PC-9 (cell line): ENCODE measurements around the gene PEX26. TPM values are rescaled to one million over a fixed set of nuclear protein-coding genes. Genes with fewer than 3 reads are reported as not detected.
"Not testable (repeated sequence)": the region's sequence is repeated elsewhere in the genome, so short reads cannot be mapped to it uniquely, and the experiment has no call there.

Experiments
- BruUV-seq: library from RNA; stranded (reverse); fragments of 400-500 nt; replicated peaks from 2 replicates; lab custom pipeline; 2021; lab: Mats Ljungman, UMichigan
- CTCF ChIA-PET: fragments of 300-600 bp; sonication (Branson Sonifier 250); formaldehyde crosslinking; loops from one replicate; lab custom pipeline; 2022; ENCODE audit warnings: antibody characterized with exemption; lab: Charles Lee
- POLR2A ChIA-PET: fragments of 300-600 bp; sonication (Branson Sonifier 250); formaldehyde crosslinking; loops from one replicate; lab custom pipeline; 2022; ENCODE audit warnings: antibody characterized with exemption; ENCODE audit not compliant: unreplicated experiment; lab: Charles Lee
- DNase-seq, 2 experiments: peaks; one replicate each; pipeline versions ENCODE4 v3.0.0 to v3.0.0-alpha.2; 2015 to 2022; ENCODE audit warnings: mixed read lengths in 1 of 2
- H2AFZ ChIP-seq: fragments of 200-600 bp; sonication (generic); 2 replicates; pipeline ENCODE4 v1.8.1; 2017; ENCODE audit warnings: antibody characterized with exemption
- H3F3A ChIP-seq: fragments of 200-600 bp; sonication (generic); 2 replicates; pipeline ENCODE4 v1.8.1; 2017; ENCODE audit warnings: antibody characterized with exemption, mild to moderate bottlenecking, low read depth; ENCODE audit not compliant: insufficient read depth
- H3K27ac ChIP-seq: fragments of 200-600 bp; sonication (generic); 2 replicates; pipeline ENCODE4 v1.6.1; 2016; ENCODE audit warnings: mixed run types
- H3K27me3 ChIP-seq: fragments of 200-600 bp; sonication (generic); 2 replicates; pipeline ENCODE4 v1.6.1; 2016; ENCODE audit warnings: low read depth, mixed run types; ENCODE audit not compliant: insufficient read depth
- H3K36me3 ChIP-seq: fragments of 200-600 bp; sonication (generic); 2 replicates; pipeline ENCODE4 v1.6.1; 2016; ENCODE audit warnings: low read depth, mixed run types
- H3K4me1 ChIP-seq: fragments of 200-600 bp; sonication (generic); replicated peaks from 2 replicates; pipeline ENCODE4 v1.6.1; 2016; ENCODE audit warnings: mixed run types; ENCODE audit not compliant: insufficient read depth
- H3K4me2 ChIP-seq: fragments of 200-600 bp; sonication (generic); 2 replicates; pipeline ENCODE4 v1.6.1; 2017; ENCODE audit warnings: mixed run types
- H3K4me3 ChIP-seq: fragments of 200-600 bp; sonication (generic); 2 replicates; pipeline ENCODE4 v1.6.1; 2016; ENCODE audit warnings: mixed run types
- H3K79me2 ChIP-seq: fragments of 200-600 bp; sonication (generic); 2 replicates; pipeline ENCODE4 v1.6.1; 2017; ENCODE audit warnings: low read depth, mixed run types
- H3K9me2 ChIP-seq: fragments of 200-600 bp; sonication (generic); 2 replicates; pipeline ENCODE4 v1.8.1; 2017; ENCODE audit warnings: mild to moderate bottlenecking; ENCODE audit not compliant: insufficient read depth
- H3K9me3 ChIP-seq: fragments of 200-600 bp; sonication (generic); 2 replicates; pipeline ENCODE4 v1.8.1; 2016; ENCODE audit warnings: low read depth; ENCODE audit not compliant: insufficient read depth
- H4K20me1 ChIP-seq: fragments of 200-600 bp; sonication (generic); 2 replicates; pipeline ENCODE4 v1.8.1; 2017; ENCODE audit not compliant: insufficient read depth
- EZH2 ChIP-seq: fragments of 200-600 bp; sonication (generic); IDR thresholded peaks from 2 replicates; pipeline ENCODE4 v1.8.0; 2017; ENCODE audit warnings: antibody characterized with exemption, low read depth
- intact Hi-C: fragments of 100-400 bp; cut with micrococcal nuclease; formaldehyde crosslinking; loops from one replicate; pipeline ENCODE4 v1.10.0; 2022; ENCODE audit not compliant: unreplicated experiment
- total RNA-seq: library from RNA; stranded (reverse); gene quantifications from 2 replicates; pipeline ENCODE4 v1.2.3, GENCODE V29; 2021
- TF ChIP-seq, protein P1 (sequence below): fragments of 200-600 bp; sonication (generic); conservative IDR thresholded peaks from 2 replicates; pipeline ENCODE4 v1.6.1; 2017; ENCODE audit warnings: mixed run types, antibody characterized with exemption, mild to moderate bottlenecking, moderate library complexity

The PEX26 gene
- total RNA-seq, 1 experiment from 2014 or later, result 30.0 TPM

DNA sequence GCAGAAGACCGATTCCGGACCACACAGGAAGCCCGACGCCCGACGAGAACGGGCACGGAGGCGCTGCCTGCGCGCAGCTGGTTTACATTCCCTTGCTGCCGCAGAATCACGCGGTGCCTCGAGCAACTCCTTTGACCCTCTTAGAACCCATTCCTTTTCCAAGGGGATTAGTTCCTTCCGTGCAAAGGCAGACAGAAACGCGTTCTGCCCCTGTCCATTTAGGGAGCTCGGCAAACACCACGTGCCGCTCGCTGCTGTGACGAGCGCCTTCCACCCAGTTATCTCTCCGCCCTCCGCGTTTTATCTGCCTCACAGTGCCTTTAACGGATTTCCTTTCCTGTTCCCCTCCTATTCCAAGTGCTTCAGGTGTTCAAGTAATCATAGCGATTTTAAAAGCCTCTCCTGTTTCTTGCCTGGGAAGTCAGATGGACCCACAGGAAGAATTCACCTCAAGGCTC is 29.3 kb upstream of the PEX26 start:
- Histone ChIP-seq H3K27ac (no peak overlapping the region), H2AFZ (no peak overlapping the region)
- intact Hi-C loops, result no loop called here

DNA sequence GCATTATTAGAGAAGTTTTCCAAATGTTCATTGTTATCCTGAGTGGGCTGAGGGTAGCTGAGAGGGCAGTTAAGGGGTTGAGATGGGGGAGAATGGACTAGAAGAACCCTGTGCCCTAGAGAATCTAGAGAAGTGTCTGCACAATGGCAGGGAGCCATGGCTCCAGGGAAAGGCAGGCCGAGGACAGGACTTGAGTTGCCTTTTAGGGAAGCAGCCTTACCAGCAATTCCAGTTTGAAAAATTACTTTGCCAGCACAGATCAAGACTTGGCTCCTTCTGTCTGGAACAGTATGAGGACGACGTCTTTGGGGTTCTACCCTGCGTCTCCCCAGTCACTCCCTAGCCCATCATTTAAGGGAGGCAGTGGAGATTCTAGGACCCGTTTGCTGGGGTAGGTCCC is 27.7 kb upstream of the PEX26 start:
- TF ChIP-seq EZH2, result no peak
- TF ChIP-seq, protein P1, sequence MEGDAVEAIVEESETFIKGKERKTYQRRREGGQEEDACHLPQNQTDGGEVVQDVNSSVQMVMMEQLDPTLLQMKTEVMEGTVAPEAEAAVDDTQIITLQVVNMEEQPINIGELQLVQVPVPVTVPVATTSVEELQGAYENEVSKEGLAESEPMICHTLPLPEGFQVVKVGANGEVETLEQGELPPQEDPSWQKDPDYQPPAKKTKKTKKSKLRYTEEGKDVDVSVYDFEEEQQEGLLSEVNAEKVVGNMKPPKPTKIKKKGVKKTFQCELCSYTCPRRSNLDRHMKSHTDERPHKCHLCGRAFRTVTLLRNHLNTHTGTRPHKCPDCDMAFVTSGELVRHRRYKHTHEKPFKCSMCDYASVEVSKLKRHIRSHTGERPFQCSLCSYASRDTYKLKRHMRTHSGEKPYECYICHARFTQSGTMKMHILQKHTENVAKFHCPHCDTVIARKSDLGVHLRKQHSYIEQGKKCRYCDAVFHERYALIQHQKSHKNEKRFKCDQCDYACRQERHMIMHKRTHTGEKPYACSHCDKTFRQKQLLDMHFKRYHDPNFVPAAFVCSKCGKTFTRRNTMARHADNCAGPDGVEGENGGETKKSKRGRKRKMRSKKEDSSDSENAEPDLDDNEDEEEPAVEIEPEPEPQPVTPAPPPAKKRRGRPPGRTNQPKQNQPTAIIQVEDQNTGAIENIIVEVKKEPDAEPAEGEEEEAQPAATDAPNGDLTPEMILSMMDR, result no peak
- Histone ChIP-seq H3F3A (no peaks in the 10 kb centered on the region), H3K9me2 (no peaks in the 10 kb centered on the region), H3K27ac (no peak overlapping the region), H3K4me3 (no peak overlapping the region), H3K9me3 (no peaks in the 10 kb centered on the region), H3K36me3 (no peaks in the 10 kb centered on the region), H3K4me2 (no peak overlapping the region), H2AFZ (no peak overlapping the region), H3K4me1 (no peaks in the 10 kb centered on the region), H3K79me2 (no peaks in the 10 kb centered on the region), H3K27me3 (no peaks in the 10 kb centered on the region), H4K20me1 (no peaks in the 10 kb centered on the region)
- BruUV-seq, result no TSS peak
- ChIA-PET POLR2A (no interaction called here), CTCF (no interaction called here)
- intact Hi-C loops, result no loop called here
- peak in 1 of 2 experiments; percentile 8 for DNase-seq

More for the DNA sequence above, 29.3 kb upstream of the PEX26 start:
- no peaks in the 10 kb centered on the region for H3K27me3 ChIP-seq
- H3K36me3 ChIP-seq, result no peaks in the 10 kb centered on the region
- H3K4me1 ChIP-seq, result no peaks in the 10 kb centered on the region
- no peaks in the 10 kb centered on the region for H3K79me2 ChIP-seq
- no peaks in the 10 kb centered on the region for H3K9me2 ChIP-seq
- no peak for DNase-seq
- no peaks in the 10 kb centered on the region for H3F3A ChIP-seq
- TF ChIP-seq, protein P1, result no peak
- TF ChIP-seq EZH2, result no peak
- no peaks in the 10 kb centered on the region for H4K20me1 ChIP-seq
- no TSS peak for BruUV-seq
- no peaks in the 10 kb centered on the region for H3K9me3 ChIP-seq
- ChIA-PET POLR2A (no interaction called here), CTCF (no interaction called here)
- no peak overlapping the region for H3K4me2 ChIP-seq
- H3K4me3 ChIP-seq, result no peak overlapping the region

DNA sequence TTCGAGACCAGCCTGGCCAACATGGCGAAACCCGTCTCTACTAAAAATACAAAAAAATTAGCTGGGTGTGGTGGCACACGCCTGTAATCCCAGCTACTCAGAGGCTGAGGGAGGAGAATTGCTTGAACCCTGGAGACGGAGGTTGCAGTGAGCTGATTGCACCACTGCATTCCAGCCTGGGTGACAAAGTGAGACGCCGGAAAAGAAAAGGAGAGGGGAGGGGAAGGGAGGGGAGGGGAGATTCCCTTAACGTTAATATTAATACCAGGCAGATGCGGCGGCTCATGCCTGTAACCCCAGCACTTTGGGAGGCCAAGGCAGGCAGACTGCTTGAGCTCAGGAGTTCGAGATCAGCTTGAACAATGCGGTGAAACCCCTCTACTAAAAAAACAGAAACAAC is 26.7 kb upstream of the PEX26 start:
- CTCF ChIA-PET, H3K9me2 ChIP-seq, H3K27me3 ChIP-seq, H3K36me3 ChIP-seq, H3K9me3 ChIP-seq, H2AFZ ChIP-seq, H3K4me3 ChIP-seq, POLR2A ChIA-PET, DNase-seq, intact Hi-C loops, H3K27ac ChIP-seq, H3F3A ChIP-seq, H4K20me1 ChIP-seq, BruUV-seq, H3K79me2 ChIP-seq, H3K4me1 ChIP-seq, H3K4me2 ChIP-seq: not testable (repeated sequence)

DNA sequence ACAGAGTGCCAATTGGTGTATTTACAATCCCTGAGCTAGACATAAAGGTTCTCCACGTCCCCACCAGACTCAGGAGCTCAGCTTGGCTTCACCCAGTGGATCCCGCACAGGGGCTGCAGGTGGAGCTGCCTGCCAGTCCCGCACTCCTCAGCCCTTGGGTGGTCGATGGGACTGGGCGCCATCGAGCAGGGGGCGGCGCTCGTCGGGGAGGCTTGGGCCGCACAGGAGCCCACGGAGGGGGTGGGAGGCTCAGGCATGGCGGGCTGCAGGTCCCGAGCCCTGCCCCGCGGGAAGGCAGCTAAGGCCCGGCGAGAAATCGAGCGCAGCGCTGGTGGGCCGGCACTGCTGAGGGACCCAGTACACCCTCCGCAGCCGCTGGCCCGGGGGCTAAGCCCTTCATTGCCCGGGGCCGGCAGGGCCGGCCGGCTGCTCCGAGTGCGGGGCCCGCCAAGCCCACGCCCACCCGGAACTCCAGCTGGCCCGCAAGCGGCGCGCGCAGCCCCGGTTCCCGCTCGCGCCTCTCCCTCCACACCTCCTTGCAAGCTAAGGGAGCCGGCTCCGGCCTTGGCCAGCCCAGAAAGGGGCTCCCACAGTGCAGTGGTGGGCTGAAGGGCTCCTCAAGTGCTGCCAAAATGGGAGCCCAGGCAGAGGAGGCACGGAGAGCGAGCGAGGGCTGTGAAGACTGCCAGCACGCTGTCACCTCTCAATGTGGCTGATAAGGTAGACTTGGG is 24.4 kb upstream of the PEX26 start:
- intact Hi-C loops, H3K27me3 ChIP-seq, H3K4me3 ChIP-seq, H3K36me3 ChIP-seq, H3K27ac ChIP-seq, H3K9me2 ChIP-seq, H3K79me2 ChIP-seq, CTCF ChIA-PET, BruUV-seq, H3F3A ChIP-seq, H4K20me1 ChIP-seq, H3K9me3 ChIP-seq, POLR2A ChIA-PET, H3K4me2 ChIP-seq, DNase-seq, H2AFZ ChIP-seq: not testable (repeated sequence)
- peaks cover 11% of the 10 kb centered on the region for H3K4me1 ChIP-seq
